Neural progenitor cell (in vitro differentiated cells): ENCODE data around the gene CMAS. TPM values are rescaled to one million over a fixed set of nuclear protein-coding genes. Genes with fewer than 3 reads are reported as not detected.

Experiments used
- DNase-seq: peaks from one replicate; pipeline ENCODE4 v3.0.0-alpha.2; 2016; ENCODE audit warnings: low spot score
- H2AFZ ChIP-seq: fragments of 200-600 bp; sonication (generic); replicated peaks from 2 replicates; pipeline ENCODE4 v1.6.1; 2016; ENCODE audit warnings: antibody characterized with exemption
- H3F3A ChIP-seq: fragments of 200-600 bp; sonication (generic); 2 replicates; pipeline ENCODE4 v1.6.1; 2016; ENCODE audit warnings: antibody characterized with exemption, low read depth
- H3K27ac ChIP-seq: fragments of 200-600 bp; sonication (generic); 2 replicates; pipeline ENCODE4 v1.5.1; 2016; ENCODE audit warnings: mild to moderate bottlenecking
- H3K27me3 ChIP-seq: fragments of 200-600 bp; sonication (generic); 2 replicates; pipeline ENCODE4 v1.6.1; 2016; ENCODE audit warnings: mild to moderate bottlenecking, moderate library complexity
- H3K36me3 ChIP-seq: fragments of 200-600 bp; sonication (generic); 2 replicates; pipeline ENCODE4 v1.5.1; 2016
- H3K4me1 ChIP-seq: fragments of 200-600 bp; sonication (generic); 2 replicates; pipeline ENCODE4 v1.6.1; 2016; ENCODE audit warnings: mixed run types
- H3K4me2 ChIP-seq: fragments of 200-600 bp; sonication (generic); 2 replicates; pipeline ENCODE4 v1.6.1; 2016
- H3K4me3 ChIP-seq: fragments of 200-600 bp; sonication (generic); 2 replicates; pipeline ENCODE4 v1.5.1; 2016
- H3K79me2 ChIP-seq: fragments of 200-600 bp; sonication (generic); 2 replicates; pipeline ENCODE4 v1.6.1; 2016; ENCODE audit warnings: low read depth
- H3K9ac ChIP-seq: fragments of 200-600 bp; sonication (generic); 2 replicates; pipeline ENCODE4 v1.6.1; 2016
- H3K9me3 ChIP-seq: fragments of 200-600 bp; sonication (generic); 2 replicates; pipeline ENCODE4 v1.5.1; 2016; ENCODE audit warnings: low read depth
- H4K20me1 ChIP-seq: fragments of 200-600 bp; sonication (generic); 2 replicates; pipeline ENCODE4 v1.6.1; 2016; ENCODE audit warnings: low read depth
- H3K27ac Mint-ChIP-seq: 3 replicates; pipeline ENCODE4 v1.8.0; 2021; ENCODE audit warnings: mixed read lengths
- H3K27me3 Mint-ChIP-seq: 2 replicates; pipeline ENCODE4 v1.8.0; 2022; ENCODE audit warnings: low read depth, mild to moderate bottlenecking, inconsistent platforms, moderate library complexity, mixed read lengths; ENCODE audit not compliant: insufficient read depth
- H3K36me3 Mint-ChIP-seq: 3 replicates; pipeline ENCODE4 v1.8.0; 2021; ENCODE audit warnings: mixed read lengths
- H3K4me1 Mint-ChIP-seq: 3 replicates; pipeline ENCODE4 v1.8.0; 2021; ENCODE audit warnings: mixed read lengths
- H3K4me3 Mint-ChIP-seq: 3 replicates; pipeline ENCODE4 v1.8.0; 2021; ENCODE audit warnings: mild to moderate bottlenecking, moderate library complexity, mixed read lengths
- H3K9me3 Mint-ChIP-seq: 3 replicates; pipeline ENCODE4 v1.8.0; 2020; ENCODE audit warnings: mixed read lengths
- CTCF ChIP-seq: fragments of 200-600 bp; sonication (generic); IDR thresholded peaks from 2 replicates; pipeline ENCODE4 v1.5.1; 2017; ENCODE audit warnings: antibody characterized with exemption, mild to moderate bottlenecking
- EZH2 ChIP-seq: fragments of 200-600 bp; sonication (generic); IDR thresholded peaks from 2 replicates; pipeline ENCODE4 v1.6.1; 2017; ENCODE audit warnings: antibody characterized with exemption, mild to moderate bottlenecking, moderate library complexity
- EZH2phosphoT487 ChIP-seq: fragments of 200-600 bp; sonication (generic); IDR thresholded peaks from 2 replicates; pipeline ENCODE4 v1.6.1; 2017; ENCODE audit warnings: antibody characterized with exemption
- total RNA-seq: library from RNA; depleted of rRNA; stranded (reverse); fragments of >200 nt; gene quantifications from 2 replicates; pipeline ENCODE4 v1.2.3, GENCODE V29; 2015; ENCODE audit warnings: low replicate concordance

The CMAS gene
- total RNA-seq, 1 donor from 2014 or later, result 38.2 TPM

GRCh38 chr12:22046968-22047390 lies 961 bp downstream of the CMAS start:
- H3K9me3 Mint-ChIP-seq, result no peaks in the 10 kb centered on the region
- H3K36me3 ChIP-seq, result no peaks in the 10 kb centered on the region
- peak overlapping the region; percentile 88 for H2AFZ ChIP-seq
- no peaks in the 10 kb centered on the region for H4K20me1 ChIP-seq
- H3K4me1 ChIP-seq, result peaks cover 7% of the 10 kb centered on the region
- no peaks in the 10 kb centered on the region for H3K27me3 ChIP-seq
- H3K27ac Mint-ChIP-seq, result peak overlapping the region; percentile 96
- no peaks in the 10 kb centered on the region for H3K9me3 ChIP-seq
- peak overlapping the region; percentile 98 for H3K4me3 Mint-ChIP-seq
- TF ChIP-seq CTCF (no peak), EZH2phosphoT487 (no peak), EZH2 (no peak)
- peak overlapping the region; percentile 75 for H3K4me3 ChIP-seq
- DNase-seq, result no peak
- no peaks in the 10 kb centered on the region for H3F3A ChIP-seq
- H3K79me2 ChIP-seq, result peaks cover 51% of the 10 kb centered on the region
- peaks cover 14% of the 10 kb centered on the region for H3K36me3 Mint-ChIP-seq
- peaks cover 21% of the 10 kb centered on the region for H3K4me1 Mint-ChIP-seq
- peaks cover 7% of the 10 kb centered on the region for H3K27me3 Mint-ChIP-seq
- H3K4me2 ChIP-seq, result peak overlapping the region; percentile 79
- H3K27ac ChIP-seq, result no peak overlapping the region
- peak overlapping the region; percentile 58 for H3K9ac ChIP-seq

- no peaks in the 10 kb centered on the region for H3K9me3 ChIP-seq
- Mint-ChIP-seq H3K27me3 (peaks cover 7% of the 10 kb centered on the region), H3K27ac (no peak overlapping the region), H3K4me1 (peaks cover 21% of the 10 kb centered on the region), H3K4me3 (peak overlapping the region; percentile 98), H3K36me3 (peaks cover 15% of the 10 kb centered on the region), H3K9me3 (no peaks in the 10 kb centered on the region)
- no peaks in the 10 kb centered on the region for H3K36me3 ChIP-seq
- peaks cover 7% of the 10 kb centered on the region for H3K4me1 ChIP-seq
- H4K20me1 ChIP-seq, result no peaks in the 10 kb centered on the region
- no peak overlapping the region for H3K9ac ChIP-seq
- no peaks in the 10 kb centered on the region for H3F3A ChIP-seq
- peaks cover 56% of the 10 kb centered on the region for H3K79me2 ChIP-seq
- peak overlapping the region; percentile 79 for H3K4me2 ChIP-seq
- no peak overlapping the region for H3K27ac ChIP-seq
- H3K4me3 ChIP-seq, result peak overlapping the region; percentile 75
- TF ChIP-seq CTCF, result no peak
- no peak for TF ChIP-seq EZH2
- TF ChIP-seq EZH2phosphoT487, result no peak
- no peaks in the 10 kb centered on the region for H3K27me3 ChIP-seq
- no peak overlapping the region for H2AFZ ChIP-seq
- DNase-seq, result no peak
These were observed 1.5 kb downstream of the CMAS start for GRCh38 chr12:22047494-22047893.

DNA sequence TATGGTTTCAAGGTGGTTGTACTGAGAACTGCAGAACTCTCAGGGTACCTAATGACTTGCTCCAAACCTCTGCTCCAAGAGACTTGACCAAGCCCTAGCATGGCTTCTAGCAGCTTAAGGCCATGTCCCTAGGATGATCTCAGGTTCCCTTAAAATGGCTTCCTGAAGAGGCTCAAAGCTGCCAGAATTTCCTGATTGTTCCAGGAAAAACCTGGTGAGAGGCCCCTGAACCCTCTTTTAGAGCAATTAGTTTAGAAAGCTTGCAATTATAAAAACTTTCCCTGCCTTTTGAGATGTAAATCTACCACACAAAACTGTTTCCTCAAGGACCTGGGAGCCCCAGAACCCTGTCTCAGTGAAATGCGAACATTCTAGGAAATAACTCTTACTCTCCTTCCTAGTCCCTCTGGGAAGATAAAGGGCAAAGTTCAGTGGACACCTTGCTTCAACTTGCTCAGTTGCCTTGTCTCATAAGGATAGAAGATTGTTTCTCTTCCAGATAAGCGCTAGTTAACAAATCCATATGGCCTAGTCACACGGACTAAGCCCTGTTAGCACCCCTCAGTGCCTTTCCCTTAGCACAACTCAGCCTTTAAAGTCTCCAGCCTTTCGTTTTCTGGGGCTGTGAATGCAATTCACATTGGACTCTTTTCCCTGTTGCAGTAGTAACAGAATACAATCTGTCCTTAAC lies 2.5 kb downstream of the CMAS start:
- no peaks in the 10 kb centered on the region for H3K9me3 Mint-ChIP-seq
- Histone ChIP-seq H3K4me2 (peak overlapping the region; percentile 79), H3K27me3 (no peaks in the 10 kb centered on the region), H3K36me3 (no peaks in the 10 kb centered on the region), H2AFZ (no peak overlapping the region), H3K4me1 (peaks cover 7% of the 10 kb centered on the region), H3F3A (no peaks in the 10 kb centered on the region), H4K20me1 (no peaks in the 10 kb centered on the region), H3K27ac (no peak overlapping the region), H3K9ac (no peak overlapping the region), H3K79me2 (peaks cover 58% of the 10 kb centered on the region), H3K4me3 (no peak overlapping the region), H3K9me3 (no peaks in the 10 kb centered on the region)
- H3K27ac Mint-ChIP-seq, result no peak overlapping the region
- H3K4me3 Mint-ChIP-seq, result peak overlapping the region; percentile 50
- H3K36me3 Mint-ChIP-seq, result peaks cover 17% of the 10 kb centered on the region
- H3K27me3 Mint-ChIP-seq, result peaks cover 7% of the 10 kb centered on the region
- TF ChIP-seq CTCF, result no peak
- no peak for TF ChIP-seq EZH2phosphoT487
- no peak for TF ChIP-seq EZH2
- DNase-seq, result peak; percentile 10
- H3K4me1 Mint-ChIP-seq, result peaks cover 21% of the 10 kb centered on the region
